Measurements from ENCODE around the gene HOXB9.

The HOXB9 gene

GRCh38 chr17:48578616-48579470, 47.3 kb downstream of the HOXB9 start:
- no peak for DNase-seq

GRCh38 chr17:48577946-48578615, 48.1 kb downstream of the HOXB9 start, which contains the start of gene HOXB4:
Gene HOXB4, minus strand, starts transcription at chr17:48578350. Its CDS starts 31 bp downstream, at chr17:48578319.
- peak; percentile 81 for DNase-seq

DNA sequence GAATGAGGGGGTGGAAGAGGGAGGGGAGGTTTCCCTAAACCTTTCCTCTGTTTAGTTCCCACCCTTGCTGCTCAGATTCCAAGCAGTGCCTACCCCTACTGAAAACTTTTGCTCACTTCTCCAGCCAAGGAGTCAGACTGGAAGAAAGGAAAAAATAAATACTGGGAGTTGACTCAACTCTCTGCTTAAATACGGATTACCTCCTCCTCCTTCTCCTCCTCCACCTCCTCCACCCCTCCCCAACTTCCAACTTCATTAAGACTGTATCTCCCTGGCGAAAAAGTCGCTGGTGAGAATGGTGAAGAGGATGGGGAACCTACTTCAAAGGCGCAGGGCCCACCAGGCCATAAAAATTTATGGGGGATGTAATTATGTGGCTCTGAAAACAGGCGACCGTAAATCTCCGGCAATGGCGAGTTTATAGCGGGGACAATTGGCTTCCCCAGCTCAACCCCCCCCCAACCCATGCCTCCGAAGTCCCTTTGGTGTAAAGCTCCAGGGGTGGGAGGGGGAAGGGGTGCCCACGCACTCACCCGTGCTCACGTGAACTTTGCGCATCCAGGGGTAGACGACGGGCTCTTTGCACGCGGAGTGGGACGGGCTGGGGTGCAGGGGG, 48.7 kb downstream of the HOXB9 start:
- DNase-seq: no peak

GRCh38 chr17:48576479-48577309, 49.5 kb downstream of the HOXB9 start:
- no peak for DNase-seq

DNA sequence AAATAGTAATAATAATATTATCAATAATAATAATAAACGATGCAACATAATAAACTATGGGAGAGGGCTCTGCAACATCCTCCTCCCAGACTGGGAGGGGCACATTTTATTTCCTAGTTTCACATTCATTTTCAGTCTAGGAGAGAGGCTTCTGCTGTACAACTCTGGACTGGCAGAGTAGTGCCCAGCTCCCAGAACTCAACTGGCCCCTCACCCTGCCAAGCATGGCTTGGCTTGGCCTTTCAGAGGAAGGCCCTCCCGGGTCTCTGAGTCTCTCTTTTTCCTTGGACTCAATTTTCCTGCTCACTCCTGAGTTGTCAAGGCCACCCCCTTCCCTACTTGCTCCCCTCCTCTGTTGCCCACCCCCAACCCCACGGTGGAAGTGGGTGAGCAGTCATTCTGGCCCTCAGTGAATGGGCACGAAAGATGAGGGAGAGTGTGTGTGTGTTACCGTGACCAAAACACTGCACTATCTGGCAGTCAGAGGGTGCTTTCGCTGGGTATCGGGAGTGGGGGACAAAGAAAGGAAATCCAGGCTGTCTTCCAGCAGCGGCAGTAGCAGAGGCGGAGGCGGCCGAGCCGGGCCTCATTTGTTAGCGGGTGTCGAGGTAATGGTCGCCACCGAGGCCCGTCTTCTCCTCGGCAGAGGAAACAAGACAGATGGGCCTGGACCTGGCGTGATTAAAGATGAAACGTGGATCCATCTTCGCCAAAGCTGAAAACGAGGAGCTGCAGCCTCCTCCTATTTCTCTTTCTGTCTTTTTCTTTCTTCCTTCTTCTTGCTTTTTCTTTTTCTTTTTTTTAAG, 50.3 kb downstream of the HOXB9 start:
- DNase-seq: no peak

DNA sequence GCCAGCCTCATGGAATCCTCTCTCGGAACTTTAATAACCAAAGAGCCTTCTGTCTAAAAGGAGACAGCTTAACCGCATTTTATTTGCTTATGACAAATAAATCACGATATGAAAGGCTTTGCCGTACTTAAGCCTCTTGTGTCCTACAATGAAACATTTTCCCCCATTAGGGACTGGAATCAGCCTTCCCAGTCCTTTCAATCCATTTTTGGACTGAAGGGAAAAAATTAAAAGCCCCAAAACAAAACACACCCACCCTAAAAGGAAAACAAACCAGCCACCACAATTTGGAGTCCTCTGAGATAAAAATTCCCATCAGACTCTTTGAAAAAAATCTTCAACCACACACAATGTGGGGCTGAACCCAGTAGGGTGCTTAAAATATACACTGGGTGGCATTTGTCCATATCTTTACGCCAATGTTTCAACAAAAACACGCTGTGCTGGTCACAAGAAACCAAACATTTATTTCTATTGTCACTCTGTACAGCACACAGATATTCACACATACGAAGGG, 51.0 kb downstream of the HOXB9 start:
- no peak for DNase-seq

- DNase-seq: no peak
Observed at GRCh38 chr17:48574505-48575065, 51.6 kb downstream of the HOXB9 start.

DNA sequence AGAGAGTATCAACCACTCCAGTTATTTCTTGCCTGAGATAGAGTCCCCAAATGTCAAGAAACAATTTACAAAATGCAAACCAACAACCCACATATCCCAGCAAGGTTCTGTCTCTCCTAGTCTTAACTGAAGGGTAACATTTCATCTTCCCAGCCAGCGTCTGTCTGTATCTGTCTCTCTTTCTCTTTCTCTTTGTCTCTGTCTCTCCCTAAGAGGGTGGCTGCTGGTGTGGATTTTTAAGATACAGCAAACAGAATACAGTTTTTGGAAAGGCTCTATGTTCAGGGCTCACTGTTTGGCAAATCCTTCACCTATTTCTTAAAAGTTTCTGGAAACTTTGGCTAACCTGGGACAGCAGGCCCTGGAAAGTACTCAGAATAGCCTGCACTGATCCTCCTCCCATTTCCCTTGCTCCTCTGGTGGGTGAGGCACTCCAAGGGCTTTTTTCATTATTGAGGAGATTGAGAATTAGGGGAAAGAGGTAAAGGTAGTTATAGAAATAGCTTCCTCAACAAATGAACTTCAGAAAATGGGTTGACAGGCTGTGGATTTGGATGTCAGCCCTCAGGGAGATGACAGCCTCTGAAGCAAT, 54.2 kb downstream of the HOXB9 start:
- no peak for DNase-seq

Data from activated CD4-positive, alpha-beta T cell treated with anti-CD3 and anti-CD28 coated beads, Interleukin-2, amount 50 U/mL, for 16 hours (primary cell).